Measurements from ENCODE around the gene ASRGL1.
A peak's percentile ranks its signal among the peaks of the same experiment; 100 is the strongest.
"Not testable (repeated sequence)": the region's sequence is repeated elsewhere in the genome, so short reads cannot be mapped to it uniquely, and the experiment has no call there.

ASRGL1 gene

GRCh38 chr11:62337303-62338181 lies at the start of gene ASRGL1:
ASRGL1 (plus strand) TSS chr11:62337448; CDS start chr11:62337978, 530 bp downstream.
- peak; percentile 64 for DNase-seq (ENCODE audit: low read depth)

- no peak for DNase-seq (ENCODE audit: low read depth)
Measured at GRCh38 chr11:62295504-62295903, 41.7 kb upstream of the ASRGL1 start.

- DNase-seq (ENCODE audit: low read depth), result no peak
Measured at GRCh38 chr11:62298975-62299374, 38.3 kb upstream of the ASRGL1 start, which contains the start of gene SCGB1D4. SCGB1D4 (minus strand) TSS chr11:62299075; CDS start chr11:62299010, 65 bp downstream.

GRCh38 chr11:62306227-62306626 lies 31.0 kb upstream of the ASRGL1 start:
- DNase-seq (ENCODE audit: low read depth), result no peak

- no peak for DNase-seq (ENCODE audit: low read depth)
Measured at GRCh38 chr11:62307950-62308349, 29.3 kb upstream of the ASRGL1 start.

- no peak for DNase-seq (ENCODE audit: low read depth)
Measured at GRCh38 chr11:62309991-62310390, 27.3 kb upstream of the ASRGL1 start.

GRCh38 chr11:62315431-62315830 lies 21.8 kb upstream of the ASRGL1 start:
- no peak for DNase-seq (ENCODE audit: low read depth)

- DNase-seq (ENCODE audit: low read depth), result no peak
Measured at GRCh38 chr11:62322524-62322923, 14.7 kb upstream of the ASRGL1 start.

- no peak for DNase-seq (ENCODE audit: low read depth)
Measured at GRCh38 chr11:62324731-62325556, 12.3 kb upstream of the ASRGL1 start.

- DNase-seq (ENCODE audit: low read depth), result not testable (repeated sequence)
Measured at GRCh38 chr11:62325781-62326180, 11.5 kb upstream of the ASRGL1 start.

- not testable (repeated sequence) for DNase-seq (ENCODE audit: low read depth)
Measured at GRCh38 chr11:62326719-62327118, 10.5 kb upstream of the ASRGL1 start.

GRCh38 chr11:62327541-62327940 lies 9.7 kb upstream of the ASRGL1 start:
- not testable (repeated sequence) for DNase-seq (ENCODE audit: low read depth)

GRCh38 chr11:62331264-62331663 lies 6.0 kb upstream of the ASRGL1 start:
- not testable (repeated sequence) for DNase-seq (ENCODE audit: low read depth)

GRCh38 chr11:62333768-62334167 lies 3.5 kb upstream of the ASRGL1 start:
- DNase-seq (ENCODE audit: low read depth), result no peak

- DNase-seq (ENCODE audit: low read depth), result not testable (repeated sequence)
Measured at GRCh38 chr11:62336949-62337302, 322 bp upstream of the ASRGL1 start.

- DNase-seq (ENCODE audit: low read depth), result no peak
Measured at GRCh38 chr11:62338218-62338617, 970 bp downstream of the ASRGL1 start.

- DNase-seq (ENCODE audit: low read depth), result peak; percentile 19
Measured at GRCh38 chr11:62340269-62340901, 3.1 kb downstream of the ASRGL1 start.

- DNase-seq (ENCODE audit: low read depth), result no peak
Measured at GRCh38 chr11:62341588-62341987, 4.3 kb downstream of the ASRGL1 start.

GRCh38 chr11:62343646-62344190 lies 6.5 kb downstream of the ASRGL1 start:
- not testable (repeated sequence) for DNase-seq (ENCODE audit: low read depth)

GRCh38 chr11:62344210-62344609 lies 7.0 kb downstream of the ASRGL1 start:
- DNase-seq (ENCODE audit: low read depth), result no peak

- DNase-seq (ENCODE audit: low read depth), result no peak
Measured at GRCh38 chr11:62345861-62346260, 8.6 kb downstream of the ASRGL1 start.

All from stimulated activated CD8-positive, alpha-beta memory T cell treated with anti-CD3 and anti-CD28 coated beads, Interleukin-12 subunit alpha, Interleukin-12 subunit beta, amount 100 ng/mL, for 4 hours (primary cell).